GM23338 (cell line): Measurements from ENCODE around the gene METTL6.

Experiments used
- CREB1 ChIP-seq: fragments of 250-450 bp; sonication (Bioruptor Pico); IDR thresholded peaks from 2 replicates; pipeline ENCODE4 v1.5.0; 2020; ENCODE audit warnings: low read depth, mild to moderate bottlenecking, moderate library complexity
- EZH2 ChIP-seq: fragments of 200-600 bp; sonication (generic); IDR thresholded peaks from one replicate; pipeline ENCODE4 v1.8.0; 2017; ENCODE audit warnings: antibody characterized with exemption, mild to moderate bottlenecking, low read depth; ENCODE audit not compliant: unreplicated experiment
- EZH2phosphoT487 ChIP-seq: fragments of 200-600 bp; sonication (generic); IDR thresholded peaks from one replicate; pipeline ENCODE4 v1.8.1; 2018; ENCODE audit warnings: antibody characterized with exemption; ENCODE audit not compliant: unreplicated experiment
- POLR2AphosphoS5 ChIP-seq: IDR thresholded peaks from 2 replicates; pipeline ENCODE4 v1.6.1; 2016; ENCODE audit warnings: antibody characterized with exemption, low read depth
- REST ChIP-seq: IDR thresholded peaks from one replicate; pipeline ENCODE4 v1.6.1; 2018; ENCODE audit warnings: antibody characterized with exemption; ENCODE audit not compliant: unreplicated experiment
- ZNF331 ChIP-seq: fragments of 250-450 bp; sonication (Bioruptor Pico); IDR thresholded peaks from 2 replicates; pipeline ENCODE4 v1.5.0; 2020; ENCODE audit warnings: low read depth, mild to moderate bottlenecking, moderate library complexity
- TF ChIP-seq, protein P1 (sequence below), 2 experiments: fragments of 200-600 bp in 1 of 2; sonication (generic) in 1 of 2; conservative IDR thresholded peaks; 2 replicates each; pipeline versions ENCODE4 v1.5.1 to v1.6.1; 2016 to 2017; ENCODE audit warnings: antibody characterized with exemption in 2 of 2, low read depth in 2 of 2, mild to moderate bottlenecking in 2 of 2, moderate library complexity in 1 of 2

DNA sequence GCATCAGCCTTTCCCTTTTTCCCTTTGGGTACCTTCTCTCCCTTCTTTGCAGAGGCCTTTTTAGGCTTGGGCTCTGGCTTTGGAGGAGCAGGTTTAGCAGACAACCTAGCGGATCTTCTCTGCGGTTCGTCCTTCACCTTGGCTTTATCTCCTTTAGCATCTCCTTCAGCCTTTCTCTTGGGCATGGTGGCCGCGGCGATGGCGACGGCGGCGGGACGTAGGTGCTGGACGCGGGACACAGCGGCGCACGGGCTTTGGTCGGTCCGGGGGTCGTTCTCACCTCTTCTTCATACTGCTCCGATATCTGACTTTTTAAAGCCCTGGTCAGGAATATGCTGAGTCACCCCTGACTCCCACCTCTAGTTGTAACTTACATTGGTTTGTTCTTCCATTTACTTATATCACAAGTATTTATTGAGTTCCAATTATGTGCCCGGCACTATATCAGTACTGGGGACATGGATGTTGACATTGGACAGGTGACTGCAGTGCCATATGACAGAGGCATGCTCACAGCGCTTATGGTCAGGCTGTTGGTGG, 51.8 kb downstream of the METTL6 start:
- TF ChIP-seq, protein P1, sequence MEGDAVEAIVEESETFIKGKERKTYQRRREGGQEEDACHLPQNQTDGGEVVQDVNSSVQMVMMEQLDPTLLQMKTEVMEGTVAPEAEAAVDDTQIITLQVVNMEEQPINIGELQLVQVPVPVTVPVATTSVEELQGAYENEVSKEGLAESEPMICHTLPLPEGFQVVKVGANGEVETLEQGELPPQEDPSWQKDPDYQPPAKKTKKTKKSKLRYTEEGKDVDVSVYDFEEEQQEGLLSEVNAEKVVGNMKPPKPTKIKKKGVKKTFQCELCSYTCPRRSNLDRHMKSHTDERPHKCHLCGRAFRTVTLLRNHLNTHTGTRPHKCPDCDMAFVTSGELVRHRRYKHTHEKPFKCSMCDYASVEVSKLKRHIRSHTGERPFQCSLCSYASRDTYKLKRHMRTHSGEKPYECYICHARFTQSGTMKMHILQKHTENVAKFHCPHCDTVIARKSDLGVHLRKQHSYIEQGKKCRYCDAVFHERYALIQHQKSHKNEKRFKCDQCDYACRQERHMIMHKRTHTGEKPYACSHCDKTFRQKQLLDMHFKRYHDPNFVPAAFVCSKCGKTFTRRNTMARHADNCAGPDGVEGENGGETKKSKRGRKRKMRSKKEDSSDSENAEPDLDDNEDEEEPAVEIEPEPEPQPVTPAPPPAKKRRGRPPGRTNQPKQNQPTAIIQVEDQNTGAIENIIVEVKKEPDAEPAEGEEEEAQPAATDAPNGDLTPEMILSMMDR (conservative IDR thresholded peaks at IDR 0.05; ENCODE audit: low read depth in 2 of 2), result no peak
- no peak for TF ChIP-seq POLR2AphosphoS5
- TF ChIP-seq EZH2, result no peak
- no peak for TF ChIP-seq EZH2phosphoT487
- TF ChIP-seq CREB1 (CRISPR knock-in tag), result no peak
- TF ChIP-seq REST, result no peak
- no peak for TF ChIP-seq ZNF331 (CRISPR knock-in tag)
